ENCODE measurements around the gene TNFRSF8.

DNA sequence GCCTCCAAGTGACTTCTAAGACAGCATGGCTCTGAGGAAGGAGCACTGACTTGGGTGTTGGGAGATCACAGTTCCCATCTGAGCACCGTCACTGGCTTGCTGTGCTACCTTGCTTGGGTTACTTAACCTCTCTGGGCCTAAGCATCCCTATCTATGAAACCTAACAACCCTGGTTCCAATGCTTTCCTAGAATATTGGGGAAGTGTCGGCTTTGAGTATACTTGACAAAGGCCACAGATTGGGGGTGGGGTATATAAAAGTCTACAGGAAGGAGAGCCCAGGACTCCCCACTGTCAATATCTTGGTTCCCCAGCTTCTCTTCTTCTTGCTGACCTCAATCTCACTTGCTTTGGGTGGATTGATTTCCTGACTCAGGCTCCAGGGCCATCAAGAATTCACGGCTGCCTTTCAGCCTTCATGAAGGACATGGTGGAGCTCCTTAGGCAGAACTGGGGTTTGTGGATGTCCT, 110.0 kb downstream of the TNFRSF8 start:
- TF ChIP-seq CHD2 (IDR thresholded peaks at IDR 0.05; ENCODE audit: low read length, partially characterized antibody) (no peak), POLR2A (IDR thresholded peaks at IDR 0.05; ENCODE audit: low read length) (no peak), EP300 (IDR thresholded peaks at IDR 0.05) (no peak)

Measured in A549 (cell line).